Liver (tissue), 9 donors: Measurements from ENCODE around the gene EIF1B. TPM values are rescaled to one million over a fixed set of nuclear protein-coding genes. Genes with fewer than 3 reads are reported as not detected.

Experiments
- DNase-seq: peaks from one replicate; pipeline ENCODE4 v3.0.0-alpha.2; 2017; ENCODE audit warnings: low spot score
- H3K27ac ChIP-seq, 2 donors: one replicate each; pipeline ENCODE4 v1.7.0; 2013; ENCODE audit warnings: inconsistent platforms in 2 of 2, low read length in 2 of 2, control low read depth in 1 of 2, low read depth in 1 of 2, mild to moderate bottlenecking in 1 of 2
- H3K27me3 ChIP-seq, 4 donors: one replicate each; pipeline versions ENCODE4 v1.6.1 to v1.7.0; 2013; ENCODE audit warnings: low read length in 3 of 4, inconsistent platforms in 1 of 4, mild to moderate bottlenecking in 1 of 4, moderate library complexity in 1 of 4; ENCODE audit not compliant: control insufficient read depth in 4 of 4, insufficient read depth in 4 of 4
- H3K36me3 ChIP-seq, 4 donors: one replicate each; pipeline versions ENCODE4 v1.6.1 to v1.7.0; 2013; ENCODE audit warnings: low read length in 3 of 4, mild to moderate bottlenecking in 3 of 4, low read depth in 1 of 4, moderate library complexity in 1 of 4; ENCODE audit not compliant: control insufficient read depth in 4 of 4, insufficient read depth in 3 of 4
- H3K4me1 ChIP-seq, 4 donors: one replicate each; pipeline versions ENCODE4 v1.6.1 to v1.7.0; 2013; ENCODE audit warnings: low read length in 3 of 4, mild to moderate bottlenecking in 3 of 4, moderate library complexity in 1 of 4; ENCODE audit not compliant: control insufficient read depth in 4 of 4, insufficient read depth in 4 of 4
- H3K4me3 ChIP-seq, 3 donors: one replicate each; pipeline versions ENCODE4 v1.6.1 to v1.7.0; 2013; ENCODE audit warnings: low read length in 3 of 3, control low read depth in 1 of 3, low read depth in 1 of 3, mild to moderate bottlenecking in 1 of 3
- H3K9ac ChIP-seq, 2 donors: one replicate each; pipeline ENCODE4 v1.7.0; 2013; ENCODE audit warnings: low read length in 2 of 2, mild to moderate bottlenecking in 2 of 2, moderate library complexity in 2 of 2, control low read depth in 1 of 2, low read depth in 1 of 2
- H3K9me3 ChIP-seq, 4 donors: one replicate each; pipeline versions ENCODE4 v1.6.1 to v1.7.0; 2013; ENCODE audit warnings: low read length in 3 of 4; ENCODE audit not compliant: control insufficient read depth in 4 of 4
- CTCF ChIP-seq: fragments of 150-350 bp; IDR thresholded peaks from 2 replicates; pipeline ENCODE4 v1.5.1; 2017; ENCODE audit warnings: improper control_type of control experiment, low read depth, low read length; ENCODE audit not compliant: missing input control
- EGR1 ChIP-seq, 2 donors: IDR thresholded peaks; 2 replicates each; pipeline ENCODE4 v1.6.1; 2016 to 2018; ENCODE audit warnings: antibody characterized with exemption in 2 of 2, low read depth in 2 of 2
- FOXA1 ChIP-seq: IDR thresholded peaks from 2 replicates; pipeline ENCODE4 v1.6.1; 2016; ENCODE audit warnings: antibody characterized with exemption
- FOXA2 ChIP-seq: IDR thresholded peaks from 2 replicates; pipeline ENCODE4 v1.6.1; 2016; ENCODE audit warnings: antibody characterized with exemption
- GABPA ChIP-seq, 2 donors: IDR thresholded peaks in 1 of 2; conservative IDR thresholded peaks in 1 of 2; 2 replicates each; pipeline ENCODE4 v1.6.1; 2016; ENCODE audit warnings: antibody characterized with exemption in 2 of 2, mild to moderate bottlenecking in 1 of 2, moderate library complexity in 1 of 2
- HNF4A ChIP-seq, 2 donors: conservative IDR thresholded peaks; 2 replicates each; pipeline ENCODE4 v1.6.1; 2016; ENCODE audit warnings: antibody characterized with exemption in 2 of 2, mild to moderate bottlenecking in 2 of 2
- HNF4G ChIP-seq: IDR thresholded peaks from 2 replicates; pipeline ENCODE4 v1.6.1; 2016; ENCODE audit warnings: antibody characterized with exemption
- JUND ChIP-seq, 2 donors: IDR thresholded peaks; 2 replicates each; pipeline ENCODE4 v1.6.1; 2016; ENCODE audit warnings: antibody characterized with exemption in 2 of 2
- MAX ChIP-seq: IDR thresholded peaks from 2 replicates; pipeline ENCODE4 v1.6.1; 2016; ENCODE audit warnings: antibody characterized with exemption
- NR2F2 ChIP-seq: IDR thresholded peaks from 2 replicates; pipeline ENCODE4 v1.6.1; 2016; ENCODE audit warnings: antibody characterized with exemption
- RAD21 ChIP-seq, 2 donors: IDR thresholded peaks; 2 replicates each; pipeline ENCODE4 v1.6.1; 2016; ENCODE audit warnings: antibody characterized with exemption in 2 of 2, mild to moderate bottlenecking in 2 of 2
- REST ChIP-seq: IDR thresholded peaks from 2 replicates; pipeline ENCODE4 v1.6.1; 2016; ENCODE audit warnings: antibody characterized with exemption, mild to moderate bottlenecking
- RXRA ChIP-seq, 2 donors: IDR thresholded peaks; 2 replicates each; pipeline ENCODE4 v1.6.1; 2017 to 2018; ENCODE audit warnings: antibody characterized with exemption in 2 of 2, mild to moderate bottlenecking in 1 of 2
- SP1 ChIP-seq: IDR thresholded peaks from 2 replicates; pipeline ENCODE4 v1.6.1; 2018; ENCODE audit warnings: antibody characterized with exemption, mild to moderate bottlenecking
- TAF1 ChIP-seq: conservative IDR thresholded peaks from 2 replicates; pipeline ENCODE4 v1.6.1; 2016; ENCODE audit warnings: antibody characterized with exemption, mild to moderate bottlenecking
- YY1 ChIP-seq: IDR thresholded peaks from 2 replicates; pipeline ENCODE4 v1.6.1; 2016; ENCODE audit warnings: antibody characterized with exemption, mild to moderate bottlenecking
- WGBS: extraction: QIAGEN DNeasy Blood & Tissue Kit; methylation state at CpG from one replicate; pipeline ENCODE4 v1.1.7; 2013; 5-methylcytosine and 5-hydroxymethylcytosine counted together
- polyA plus RNA-seq, 2 donors: library from polyadenylated mRNA; stranded (reverse) in 1 of 2; unstranded in 1 of 2; fragments of 200-250 nt in 1 of 2; fragments of >200 nt in 1 of 2; fragmentation: Nextera tagmentation in 1 of 2; extraction: Ambion mirVana in 1 of 2; gene quantifications; one replicate each; pipeline versions ENCODE4 v1.2.1 to v1.2.3, GENCODE V29; 2013 to 2015
- total RNA-seq, 2 donors: library from RNA; depleted of rRNA; stranded (reverse); fragments of >200 nt; gene quantifications; one replicate each; pipeline ENCODE4 v1.2.3, GENCODE V29; 2014
- TF ChIP-seq, protein P1 (sequence below): IDR thresholded peaks from 2 replicates; pipeline ENCODE4 v1.6.1; 2016; ENCODE audit warnings: antibody characterized with exemption
- TF ChIP-seq, protein P2 (sequence below): IDR thresholded peaks from 2 replicates; pipeline ENCODE4 v1.6.1; 2016; ENCODE audit warnings: antibody characterized with exemption
- donor health status: healthy.
- donor health status: healthy.
- donor health status: healthy.
- donor health status: healthy.
- donor health status: healthy.

Gene EIF1B
- total RNA-seq (10 to 100 TPM; 10.9 to 22.2 TPM), polyA plus RNA-seq (10 to 100 TPM; 33.4 to 33.8 TPM)

DNA sequence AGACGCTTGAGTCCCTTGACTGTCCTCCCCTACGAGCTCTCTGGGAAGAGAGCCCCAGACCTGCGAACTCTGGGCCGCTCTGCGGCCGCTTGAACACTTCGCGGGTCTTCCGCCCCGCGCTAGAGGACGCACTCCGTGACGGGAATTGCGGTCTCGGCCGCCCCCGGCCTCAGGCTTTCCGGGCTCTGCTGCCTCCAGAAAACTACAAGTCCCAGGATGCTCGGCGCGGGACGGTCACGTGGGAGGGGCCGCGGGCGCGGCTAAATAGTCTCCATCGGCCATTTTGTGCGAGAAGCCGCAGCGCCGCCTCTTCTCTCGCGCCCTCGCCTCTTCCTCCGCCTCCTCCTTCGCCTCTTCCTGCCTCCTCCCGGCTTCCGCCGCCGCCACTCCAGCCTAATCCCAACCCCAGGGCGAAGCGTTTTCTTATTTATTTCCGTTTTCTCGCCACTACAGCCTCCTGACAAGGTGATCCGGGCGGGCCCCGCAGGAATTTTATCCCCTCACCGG lies at the start of gene EIF1B:
TSS of gene EIF1B (plus strand) at position 290 of the 507 bp plus-strand sequence. CDS start 235 bp downstream, outside the sequence.
- peaks cover 0 to 23% (median 12%) of the 10 kb centered on the region in 4 donors for H3K4me1 ChIP-seq

More for the DNA sequence above, at the start of gene EIF1B:
- under 1% methylated on average over 50 of the region's 50 CpGs for WGBS
- H3K36me3 ChIP-seq, result peaks cover 0 to 16% (median 14%) of the 10 kb centered on the region in 4 donors
- DNase-seq, result peak; percentile 99
- H3K9me3 ChIP-seq, result no peaks in the 10 kb centered on the region
- peak within 1 kb of the TSS; percentile 86 to 89 for H3K9ac ChIP-seq
- H3K27me3 ChIP-seq, result no peaks in the 10 kb centered on the region
- peak; percentile 87 for TF ChIP-seq TAF1
- TF ChIP-seq YY1, result peak; percentile 99
- peak; percentile 35 for TF ChIP-seq FOXA1
- TF ChIP-seq NR2F2, result no peak
- TF ChIP-seq HNF4G, result no peak
- TF ChIP-seq SP1, result peak; percentile 71
- no peak for TF ChIP-seq RXRA (IDR thresholded peaks at IDR 0.05)
- peak; percentile 89 to 96 for TF ChIP-seq EGR1 (IDR thresholded peaks at IDR 0.05; ENCODE audit: low read depth in 2 of 2)
- peak; percentile 33 for TF ChIP-seq FOXA2
- peak; percentile 2 to 25 for TF ChIP-seq HNF4A (conservative IDR thresholded peaks at IDR 0.05)
- peak; percentile 49 to 84 for TF ChIP-seq GABPA (IDR thresholded peaks at IDR 0.05 in 1 of 2, conservative IDR thresholded peaks at IDR 0.05 in 1 of 2)
- no peak for TF ChIP-seq JUND (IDR thresholded peaks at IDR 0.05)
- TF ChIP-seq, protein P1, sequence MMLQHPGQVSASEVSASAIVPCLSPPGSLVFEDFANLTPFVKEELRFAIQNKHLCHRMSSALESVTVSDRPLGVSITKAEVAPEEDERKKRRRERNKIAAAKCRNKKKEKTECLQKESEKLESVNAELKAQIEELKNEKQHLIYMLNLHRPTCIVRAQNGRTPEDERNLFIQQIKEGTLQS, result peak; percentile 49
- TF ChIP-seq MAX, result peak; percentile 27
- peak; percentile 66 to 69 for TF ChIP-seq RAD21 (IDR thresholded peaks at IDR 0.05)
- TF ChIP-seq CTCF, result peak; percentile 86
- TF ChIP-seq REST, result peak; percentile 73
- TF ChIP-seq, protein P2, sequence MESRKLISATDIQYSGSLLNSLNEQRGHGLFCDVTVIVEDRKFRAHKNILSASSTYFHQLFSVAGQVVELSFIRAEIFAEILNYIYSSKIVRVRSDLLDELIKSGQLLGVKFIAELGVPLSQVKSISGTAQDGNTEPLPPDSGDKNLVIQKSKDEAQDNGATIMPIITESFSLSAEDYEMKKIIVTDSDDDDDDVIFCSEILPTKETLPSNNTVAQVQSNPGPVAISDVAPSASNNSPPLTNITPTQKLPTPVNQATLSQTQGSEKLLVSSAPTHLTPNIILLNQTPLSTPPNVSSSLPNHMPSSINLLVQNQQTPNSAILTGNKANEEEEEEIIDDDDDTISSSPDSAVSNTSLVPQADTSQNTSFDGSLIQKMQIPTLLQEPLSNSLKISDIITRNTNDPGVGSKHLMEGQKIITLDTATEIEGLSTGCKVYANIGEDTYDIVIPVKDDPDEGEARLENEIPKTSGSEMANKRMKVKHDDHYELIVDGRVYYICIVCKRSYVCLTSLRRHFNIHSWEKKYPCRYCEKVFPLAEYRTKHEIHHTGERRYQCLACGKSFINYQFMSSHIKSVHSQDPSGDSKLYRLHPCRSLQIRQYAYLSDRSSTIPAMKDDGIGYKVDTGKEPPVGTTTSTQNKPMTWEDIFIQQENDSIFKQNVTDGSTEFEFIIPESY, result peak; percentile 90
- peak within 1 kb of the TSS; percentile 91 to 97 for H3K27ac ChIP-seq
- peak within 1 kb of the TSS; percentile 69 to 90 (median 87) for H3K4me3 ChIP-seq
